Parathyroid adenoma (tissue), 2 donors: Measurements from ENCODE around the gene TIMP1.

Experiments
- H2AFZ ChIP-seq: fragments of 300-600 bp; sonication (generic); one replicate; pipeline ENCODE4 v1.7.0; 2017; ENCODE audit warnings: antibody characterized with exemption, mild to moderate bottlenecking
- H3K27ac ChIP-seq: fragments of 300-600 bp; sonication (generic); one replicate; pipeline ENCODE4 v1.7.0; 2017
- H3K27me3 ChIP-seq: fragments of 300-600 bp; sonication (generic); one replicate; pipeline ENCODE4 v1.7.0; 2017; ENCODE audit warnings: low read length; ENCODE audit not compliant: control insufficient read depth, insufficient read depth
- H3K36me3 ChIP-seq: fragments of 300-600 bp; sonication (generic); one replicate; pipeline ENCODE4 v1.7.0; 2017; ENCODE audit warnings: low read length; ENCODE audit not compliant: control insufficient read depth, insufficient read depth
- H3K4me1 ChIP-seq: fragments of 300-600 bp; sonication (generic); one replicate; pipeline ENCODE4 v1.7.0; 2017; ENCODE audit warnings: control low read depth
- H3K4me2 ChIP-seq: fragments of 300-600 bp; sonication (generic); one replicate; pipeline ENCODE4 v1.7.0; 2017; ENCODE audit warnings: low read length
- H3K4me3 ChIP-seq: fragments of 300-600 bp; sonication (generic); one replicate; pipeline ENCODE4 v1.7.0; 2017; ENCODE audit warnings: low read depth, low read length
- H3K79me2 ChIP-seq: fragments of 300-600 bp; sonication (generic); one replicate; pipeline ENCODE4 v1.7.0; 2017; ENCODE audit warnings: control low read depth
- H3K9ac ChIP-seq: fragments of 300-600 bp; sonication (generic); one replicate; pipeline ENCODE4 v1.7.0; 2017; ENCODE audit warnings: mild to moderate bottlenecking
- H3K9me3 ChIP-seq: fragments of 300-600 bp; sonication (generic); one replicate; pipeline ENCODE4 v1.7.0; 2017; ENCODE audit warnings: low read length; ENCODE audit not compliant: control insufficient read depth
- CTCF ChIP-seq: fragments of 300-600 bp; sonication (generic); IDR thresholded peaks from one replicate; pipeline ENCODE4 v1.7.0; 2017; ENCODE audit warnings: antibody characterized with exemption, mild to moderate bottlenecking
- donor health status: primary hyperparathyroidism.

TIMP1 gene

GRCh38 chrX:47587091-47587891, 5.1 kb downstream of the TIMP1 start:
- H3K4me2 ChIP-seq: no peak overlapping the region
- H3K27me3 ChIP-seq: no peaks in the 10 kb centered on the region
- H3K36me3 ChIP-seq: no peaks in the 10 kb centered on the region
- no peaks in the 10 kb centered on the region for H3K4me1 ChIP-seq
- H3K79me2 ChIP-seq: no peaks in the 10 kb centered on the region
- no peak overlapping the region for H3K4me3 ChIP-seq
- no peak overlapping the region for H3K27ac ChIP-seq
- no peak overlapping the region for H2AFZ ChIP-seq
- TF ChIP-seq CTCF: no peak
- no peaks in the 10 kb centered on the region for H3K9me3 ChIP-seq
- H3K9ac ChIP-seq: no peak overlapping the region

- Histone ChIP-seq H3K9ac (no peak overlapping the region), H3K27me3 (no peaks in the 10 kb centered on the region), H3K27ac (no peak overlapping the region), H3K4me1 (no peaks in the 10 kb centered on the region), H3K79me2 (no peaks in the 10 kb centered on the region), H2AFZ (no peak overlapping the region), H3K4me2 (no peak overlapping the region), H3K36me3 (no peaks in the 10 kb centered on the region), H3K9me3 (no peaks in the 10 kb centered on the region), H3K4me3 (no peak overlapping the region)
- TF ChIP-seq CTCF: no peak
These were observed 5.9 kb downstream of the TIMP1 start for GRCh38 chrX:47587906-47588735.

DNA sequence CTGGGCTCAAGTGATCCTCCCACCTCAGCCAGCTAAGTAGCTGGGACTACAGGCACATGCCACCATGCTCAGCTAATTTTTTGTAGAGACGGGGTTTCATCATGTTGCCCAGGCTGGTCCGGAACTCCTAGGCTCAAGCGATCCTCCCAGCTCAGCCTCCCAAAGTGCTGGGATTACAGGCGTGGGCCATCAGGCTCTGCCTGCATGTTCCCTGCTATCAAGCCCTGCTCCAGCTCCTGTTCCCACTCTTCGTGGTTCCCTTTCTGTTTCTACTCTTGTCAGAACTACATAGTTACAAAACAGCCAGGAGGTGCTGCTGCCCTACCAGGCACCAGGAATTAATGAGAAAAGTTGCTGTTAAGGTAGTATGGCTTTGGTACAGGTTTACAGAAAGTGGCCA, 8.7 kb downstream of the TIMP1 start:
- TF ChIP-seq CTCF: no peak
- Histone ChIP-seq H3K4me3 (no peak overlapping the region), H3K4me1 (no peaks in the 10 kb centered on the region), H3K9me3 (no peaks in the 10 kb centered on the region), H3K27ac (no peak overlapping the region), H3K36me3 (no peaks in the 10 kb centered on the region), H2AFZ (no peak overlapping the region), H3K27me3 (no peaks in the 10 kb centered on the region), H3K9ac (no peak overlapping the region), H3K79me2 (no peaks in the 10 kb centered on the region), H3K4me2 (no peak overlapping the region)

DNA sequence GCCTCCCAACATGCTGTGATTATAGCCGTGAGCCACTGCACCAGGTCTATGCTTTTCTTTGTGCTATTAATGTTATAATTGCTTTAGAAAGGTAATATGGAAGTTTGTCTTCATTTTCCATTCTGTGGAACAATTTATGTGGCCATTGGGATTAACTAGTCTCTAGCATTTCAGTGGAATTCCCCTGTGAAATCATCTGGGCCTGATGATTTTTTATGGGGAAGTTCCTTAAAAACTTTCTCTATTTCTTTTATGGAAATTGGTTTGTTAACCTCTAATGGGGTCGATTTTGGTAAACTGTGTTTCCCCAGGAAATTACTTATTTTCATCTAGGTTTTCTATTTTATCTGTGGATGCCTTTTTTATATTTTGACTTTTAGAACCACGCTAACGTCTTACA, 11.3 kb downstream of the TIMP1 start:
- Histone ChIP-seq H3K27ac (no peak overlapping the region), H3K4me3 (no peak overlapping the region), H3K27me3 (no peaks in the 10 kb centered on the region), H3K79me2 (no peaks in the 10 kb centered on the region), H3K9ac (no peak overlapping the region), H2AFZ (no peak overlapping the region), H3K36me3 (no peaks in the 10 kb centered on the region), H3K4me2 (no peak overlapping the region), H3K9me3 (no peaks in the 10 kb centered on the region), H3K4me1 (no peaks in the 10 kb centered on the region)
- no peak for TF ChIP-seq CTCF
